Ureter (tissue), 1 donor: ENCODE results near the gene PCLO. TPM values are rescaled to one million over a fixed set of nuclear protein-coding genes. Genes with fewer than 3 reads are reported as not detected.
A peak's percentile ranks its signal among the peaks of the same experiment; 100 is the strongest.

Source experiments
- DNase-seq: peaks from one replicate; pipeline ENCODE4 v3.0.0-alpha.2; 2020; ENCODE audit warnings: low spot score
- total RNA-seq: library from RNA; stranded (reverse); gene quantifications from one replicate; pipeline ENCODE4 v1.2.4, GENCODE V29; 2023
- donor health status: DM: yes; HTN: yes; CAD: no.

The PCLO gene, protein sequence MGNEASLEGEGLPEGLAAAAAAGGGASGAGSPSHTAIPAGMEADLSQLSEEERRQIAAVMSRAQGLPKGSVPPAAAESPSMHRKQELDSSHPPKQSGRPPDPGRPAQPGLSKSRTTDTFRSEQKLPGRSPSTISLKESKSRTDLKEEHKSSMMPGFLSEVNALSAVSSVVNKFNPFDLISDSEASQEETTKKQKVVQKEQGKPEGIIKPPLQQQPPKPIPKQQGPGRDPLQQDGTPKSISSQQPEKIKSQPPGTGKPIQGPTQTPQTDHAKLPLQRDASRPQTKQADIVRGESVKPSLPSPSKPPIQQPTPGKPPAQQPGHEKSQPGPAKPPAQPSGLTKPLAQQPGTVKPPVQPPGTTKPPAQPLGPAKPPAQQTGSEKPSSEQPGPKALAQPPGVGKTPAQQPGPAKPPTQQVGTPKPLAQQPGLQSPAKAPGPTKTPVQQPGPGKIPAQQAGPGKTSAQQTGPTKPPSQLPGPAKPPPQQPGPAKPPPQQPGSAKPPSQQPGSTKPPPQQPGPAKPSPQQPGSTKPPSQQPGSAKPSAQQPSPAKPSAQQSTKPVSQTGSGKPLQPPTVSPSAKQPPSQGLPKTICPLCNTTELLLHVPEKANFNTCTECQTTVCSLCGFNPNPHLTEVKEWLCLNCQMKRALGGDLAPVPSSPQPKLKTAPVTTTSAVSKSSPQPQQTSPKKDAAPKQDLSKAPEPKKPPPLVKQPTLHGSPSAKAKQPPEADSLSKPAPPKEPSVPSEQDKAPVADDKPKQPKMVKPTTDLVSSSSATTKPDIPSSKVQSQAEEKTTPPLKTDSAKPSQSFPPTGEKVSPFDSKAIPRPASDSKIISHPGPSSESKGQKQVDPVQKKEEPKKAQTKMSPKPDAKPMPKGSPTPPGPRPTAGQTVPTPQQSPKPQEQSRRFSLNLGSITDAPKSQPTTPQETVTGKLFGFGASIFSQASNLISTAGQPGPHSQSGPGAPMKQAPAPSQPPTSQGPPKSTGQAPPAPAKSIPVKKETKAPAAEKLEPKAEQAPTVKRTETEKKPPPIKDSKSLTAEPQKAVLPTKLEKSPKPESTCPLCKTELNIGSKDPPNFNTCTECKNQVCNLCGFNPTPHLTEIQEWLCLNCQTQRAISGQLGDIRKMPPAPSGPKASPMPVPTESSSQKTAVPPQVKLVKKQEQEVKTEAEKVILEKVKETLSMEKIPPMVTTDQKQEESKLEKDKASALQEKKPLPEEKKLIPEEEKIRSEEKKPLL (N-terminal part only)
- 17.7 TPM for total RNA-seq

DNA sequence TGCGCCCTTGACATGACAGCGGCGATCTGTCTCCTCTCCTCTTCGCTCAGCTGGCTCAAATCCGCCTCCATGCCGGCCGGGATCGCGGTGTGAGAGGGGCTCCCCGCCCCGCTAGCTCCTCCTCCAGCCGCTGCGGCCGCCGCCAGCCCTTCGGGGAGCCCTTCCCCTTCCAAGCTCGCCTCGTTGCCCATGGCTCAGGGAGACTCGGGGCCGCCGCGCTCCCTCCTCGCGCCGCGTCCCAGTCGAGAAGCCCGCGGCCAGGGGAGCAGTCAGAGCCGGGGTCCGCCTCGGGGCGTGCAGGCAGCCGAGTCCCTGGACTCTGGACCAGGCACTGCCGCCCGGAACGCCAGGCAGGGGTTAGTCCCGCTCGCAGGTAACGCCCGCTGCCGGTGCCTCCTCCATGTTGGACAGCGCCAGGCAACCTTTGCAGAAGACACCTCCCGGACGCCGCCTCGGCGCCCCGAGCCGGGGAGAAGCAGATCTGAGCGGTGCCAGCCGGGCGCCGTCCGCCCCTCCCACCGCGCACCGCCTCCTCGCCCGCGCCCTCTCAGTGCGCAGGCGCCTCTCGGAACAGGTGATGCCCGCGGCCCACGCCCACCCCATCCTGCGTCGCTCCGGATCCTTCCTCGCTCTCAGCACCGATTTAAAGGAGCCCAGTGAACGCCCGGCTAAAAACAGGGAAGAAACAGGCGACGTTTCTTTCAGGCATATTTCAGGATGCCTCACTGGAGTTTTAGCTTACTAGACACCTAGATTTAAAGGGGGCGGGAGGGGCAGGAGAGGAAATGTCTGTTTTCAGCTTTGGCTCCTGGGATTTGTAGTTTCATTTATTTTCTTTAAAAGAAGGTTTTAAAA lies at the start of gene PCLO:
TSS of gene PCLO (minus strand) at position 483 of the 855 bp plus-strand sequence. CDS start at position 191, 292 bp downstream.
- DNase-seq = peak; percentile 88

DNA sequence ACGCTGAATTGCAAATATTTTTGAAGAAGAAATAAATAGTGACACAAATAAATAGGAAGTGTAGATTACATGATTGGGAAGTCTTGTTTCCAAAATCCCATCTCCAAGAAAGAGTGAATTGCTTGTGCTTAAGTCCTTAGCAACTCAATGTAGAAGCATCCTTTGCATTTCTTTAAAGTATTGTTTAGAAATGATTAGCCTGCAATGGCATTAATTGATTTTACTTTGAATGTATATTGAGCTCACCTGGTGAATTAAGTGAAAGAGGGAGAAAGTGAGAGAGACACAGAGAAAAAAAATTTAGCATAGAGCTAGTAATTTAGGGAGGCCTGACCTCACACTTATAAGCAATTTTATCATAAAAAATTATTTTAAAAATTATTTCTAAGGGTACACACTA lies 49.0 kb upstream of the PCLO start:
- DNase-seq = no peak

DNA sequence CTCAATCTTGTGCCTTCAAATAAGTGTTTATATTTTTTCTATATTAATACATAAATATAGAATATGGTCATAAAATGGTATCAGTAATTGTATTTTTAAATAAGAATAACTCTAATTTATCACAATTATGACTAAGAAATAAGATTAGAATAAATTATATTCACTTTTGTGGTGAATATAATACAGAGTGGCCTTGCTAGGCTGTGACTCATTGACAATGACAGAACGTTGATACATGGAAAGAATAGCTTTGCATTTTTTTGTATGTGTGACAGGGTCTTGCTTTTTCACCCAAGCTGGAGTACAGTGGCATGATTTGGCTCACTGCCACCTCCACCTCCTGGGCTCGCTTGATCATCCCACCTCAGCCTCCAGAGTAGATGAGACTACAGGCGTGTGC lies 47.8 kb upstream of the PCLO start:
- DNase-seq = no peak

DNA sequence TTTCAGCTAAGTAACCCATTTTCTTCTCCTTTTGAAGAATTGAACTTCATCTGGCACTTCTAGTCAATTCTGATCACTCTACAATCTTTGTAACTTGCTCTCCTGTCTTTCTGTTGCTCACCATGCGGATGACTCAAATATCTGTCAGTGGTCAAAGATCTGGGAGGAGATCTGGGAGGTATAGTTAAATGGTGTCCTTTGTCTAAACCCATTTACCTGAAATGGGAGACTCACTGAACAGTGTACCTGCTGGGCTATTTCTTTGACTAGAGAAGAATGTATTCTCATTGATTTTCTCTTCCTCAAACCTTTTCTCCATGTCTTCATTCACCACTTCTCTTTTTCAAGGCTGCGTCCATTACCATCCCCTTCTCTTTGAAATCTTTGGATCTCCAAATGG lies 42.0 kb upstream of the PCLO start:
- DNase-seq = no peak

DNA sequence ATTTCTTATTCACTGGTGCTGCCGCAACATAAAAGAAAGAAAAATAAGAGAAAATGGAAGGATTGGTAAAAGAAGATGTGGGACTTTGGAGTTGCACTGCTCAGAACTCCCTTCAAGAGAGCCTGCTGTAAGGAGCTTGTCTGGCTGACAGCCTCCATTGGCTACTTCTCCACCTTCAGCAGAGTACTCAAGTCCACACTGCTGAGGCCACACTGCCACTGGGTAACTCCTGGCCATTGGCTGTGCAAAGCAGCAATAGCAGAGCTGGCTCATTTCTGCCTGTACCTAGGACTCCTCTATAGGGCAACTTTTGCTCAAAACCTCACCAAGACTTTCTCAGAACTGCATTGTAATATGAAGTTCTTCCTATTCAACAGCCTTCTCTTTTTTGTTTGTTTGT lies 38.7 kb upstream of the PCLO start:
- DNase-seq = no peak

DNA sequence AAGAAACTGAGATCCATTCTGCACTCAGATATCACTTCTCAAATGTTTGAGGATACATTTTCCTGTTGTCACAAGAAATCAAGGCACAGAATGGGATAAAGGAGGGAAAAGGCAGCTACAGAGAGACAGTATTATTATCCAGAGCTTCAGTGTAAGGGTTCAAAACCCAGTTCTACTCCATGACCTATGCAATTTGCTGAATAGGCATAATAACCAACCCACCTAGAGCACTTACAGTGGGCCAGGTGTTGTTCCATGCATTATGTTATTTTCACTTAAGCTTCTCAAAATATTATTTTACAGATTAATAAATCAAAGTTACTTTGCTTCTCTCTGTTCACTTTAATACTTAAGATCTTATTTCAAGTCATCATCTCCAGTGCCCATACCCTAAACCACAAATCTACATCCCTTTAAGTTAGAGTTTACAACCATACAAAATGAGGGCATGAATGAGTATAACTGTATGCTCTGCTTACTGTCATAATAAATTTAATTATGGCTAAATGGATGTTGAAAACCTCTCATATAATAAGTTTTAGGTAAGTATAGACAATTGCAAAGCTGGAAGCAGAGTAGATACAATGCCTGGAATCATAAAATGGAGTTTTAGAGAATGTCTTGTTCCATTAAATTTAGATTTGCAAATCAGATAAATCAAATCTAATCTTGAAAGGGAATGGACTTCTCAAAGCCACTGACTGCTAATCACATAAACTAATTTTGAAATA lies 28.1 kb upstream of the PCLO start:
- DNase-seq = no peak

DNA sequence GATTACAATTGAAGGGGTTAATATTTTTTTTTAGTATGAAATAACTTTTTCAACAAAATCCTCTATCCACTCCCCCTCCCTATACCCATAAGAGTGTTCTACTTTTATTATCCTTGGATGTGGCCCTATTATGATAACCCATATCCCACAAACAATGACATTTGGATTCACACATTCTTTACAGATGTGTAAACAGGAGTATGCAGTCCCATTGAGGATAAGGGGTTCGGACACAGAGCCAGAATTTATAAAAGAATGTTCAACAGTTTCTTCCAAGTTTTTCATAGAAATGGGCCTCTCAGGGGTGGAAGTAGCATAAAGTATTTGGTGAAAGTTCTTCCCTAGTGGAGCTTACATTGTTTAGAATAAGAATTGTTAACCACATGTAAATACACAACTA lies 16.1 kb upstream of the PCLO start:
- DNase-seq = no peak

DNA sequence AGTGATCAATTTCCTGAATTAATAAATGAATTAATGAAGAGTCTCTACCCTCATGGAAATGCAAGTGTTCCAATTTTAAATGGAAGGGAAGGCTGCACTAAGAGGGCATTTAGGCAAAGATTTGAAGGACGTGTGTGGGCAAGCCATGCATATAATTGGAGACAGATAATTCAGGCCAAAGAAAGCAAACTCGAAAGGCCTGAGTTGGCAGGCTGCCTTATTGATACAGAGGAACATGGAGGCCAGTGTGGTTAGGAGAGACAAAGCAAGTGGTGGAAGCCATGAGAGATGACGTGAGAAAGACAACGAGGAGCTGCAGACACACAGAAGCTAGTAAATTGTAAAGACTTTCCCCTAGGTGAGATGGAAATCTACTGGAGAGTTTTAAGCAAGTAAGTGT lies 15.4 kb upstream of the PCLO start:
- no peak for DNase-seq

DNA sequence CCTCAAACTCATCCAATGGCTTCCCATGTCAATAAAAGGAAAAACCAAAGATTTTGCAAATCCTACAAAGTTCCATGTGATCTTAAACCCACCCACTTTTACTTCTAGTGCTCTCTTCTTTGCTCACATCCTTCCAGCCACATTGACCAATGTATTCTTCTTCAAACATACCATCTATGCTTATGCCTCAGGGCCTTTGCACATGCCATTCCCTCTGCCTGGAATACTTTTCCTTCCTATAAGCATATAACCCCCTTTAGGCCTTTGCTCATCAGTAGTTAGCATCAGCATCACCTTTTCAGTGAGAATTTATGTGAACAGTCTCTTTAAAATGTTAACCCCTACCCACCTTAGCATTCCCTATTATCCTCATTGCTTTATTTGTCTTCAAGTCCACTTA lies 11.0 kb upstream of the PCLO start:
- DNase-seq = no peak

DNA sequence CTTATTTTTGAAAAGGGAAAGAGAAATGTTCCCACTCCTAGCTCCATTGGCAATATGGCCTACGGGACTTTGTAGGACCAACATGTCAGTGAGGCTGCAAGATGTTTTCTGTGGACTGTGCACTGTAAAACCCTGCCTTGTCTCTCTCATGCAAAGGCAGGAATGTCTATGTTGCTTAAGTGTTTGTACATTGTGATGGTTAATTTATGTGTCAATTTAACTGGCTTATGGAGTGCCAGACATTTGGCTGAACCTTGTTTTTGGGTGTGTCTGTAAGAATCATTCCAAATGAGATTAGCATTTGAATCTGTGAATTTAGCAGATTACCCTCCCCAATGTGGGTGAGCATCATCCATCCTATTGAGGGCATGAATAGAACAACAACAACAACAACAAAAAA lies 4.1 kb upstream of the PCLO start:
- no peak for DNase-seq

DNA sequence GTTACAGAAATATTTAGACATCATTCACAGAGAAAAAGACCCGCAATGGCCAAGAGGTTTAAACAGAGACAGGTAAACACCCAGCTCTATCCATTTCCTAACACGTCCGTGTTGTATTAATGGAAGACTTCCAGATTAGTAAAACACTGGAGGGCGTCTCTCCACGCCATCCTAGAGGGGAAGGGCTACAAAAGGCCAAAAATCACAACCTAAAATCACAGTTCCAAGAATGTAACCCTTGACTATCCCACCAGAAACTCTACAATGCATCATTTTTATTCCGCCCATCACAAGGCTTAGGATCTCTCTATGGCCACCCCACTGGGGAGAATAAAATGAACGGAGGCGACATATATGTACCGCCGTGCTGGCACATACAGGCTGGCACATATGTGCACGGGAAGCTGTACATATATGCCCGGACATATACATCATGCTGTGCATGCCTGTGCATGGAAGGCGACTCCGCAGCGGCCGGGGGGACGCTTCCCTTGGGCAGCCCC lies 734 bp downstream of the PCLO start:
- no peak for DNase-seq

DNA sequence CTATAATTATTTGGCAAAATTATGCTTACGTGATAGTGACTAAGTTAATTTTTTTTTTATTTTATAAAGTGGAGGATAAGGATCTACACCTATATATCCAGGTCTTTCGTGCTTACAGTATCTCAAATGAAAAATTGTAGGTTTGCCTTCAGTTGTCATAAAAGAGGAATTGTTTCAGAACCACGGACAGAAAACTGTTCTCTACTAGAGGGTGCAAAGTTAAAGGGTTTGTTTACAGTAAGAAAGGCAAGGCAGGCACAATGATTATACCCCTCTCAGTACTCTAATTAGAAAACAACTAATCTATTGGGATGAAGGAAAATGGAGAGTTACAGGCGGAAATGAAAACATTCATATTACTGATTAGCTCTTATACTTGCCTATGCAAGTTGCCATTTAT lies 1.5 kb downstream of the PCLO start:
- DNase-seq = no peak

DNA sequence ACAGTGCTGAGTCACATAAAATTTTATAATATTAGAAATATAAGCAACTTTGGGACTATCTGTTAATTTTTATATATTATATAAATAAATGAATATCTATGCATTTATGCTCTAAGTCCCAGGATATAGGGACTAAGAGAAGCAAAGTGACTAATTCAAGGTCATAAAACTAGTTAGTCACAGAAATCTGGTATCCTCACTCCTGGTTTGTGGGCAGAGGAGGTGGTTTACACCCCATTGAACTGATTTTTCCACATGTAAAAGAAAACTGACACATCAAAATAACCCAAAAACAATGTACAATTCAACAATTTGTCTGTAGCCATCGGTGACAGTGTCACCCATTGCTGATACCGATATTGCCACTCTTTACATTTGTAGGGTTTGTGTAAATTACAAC lies 3.0 kb downstream of the PCLO start:
- DNase-seq = no peak

DNA sequence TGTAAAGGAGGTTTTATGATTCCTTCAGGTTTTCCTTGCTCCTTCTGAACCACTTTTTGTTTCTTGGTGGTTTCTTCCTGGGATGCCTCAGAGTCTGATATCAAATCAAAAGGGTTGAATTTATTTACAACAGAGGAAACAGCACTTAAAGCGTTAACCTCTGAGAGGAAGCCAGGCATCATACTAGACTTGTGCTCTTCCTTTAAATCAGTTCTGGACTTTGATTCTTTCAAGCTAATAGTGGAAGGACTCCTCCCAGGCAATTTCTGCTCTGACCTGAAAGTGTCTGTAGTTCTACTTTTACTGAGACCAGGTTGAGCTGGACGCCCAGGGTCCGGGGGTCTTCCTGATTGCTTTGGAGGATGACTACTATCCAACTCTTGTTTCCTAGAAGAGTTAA lies 6.7 kb downstream of the PCLO start:
- DNase-seq = no peak

DNA sequence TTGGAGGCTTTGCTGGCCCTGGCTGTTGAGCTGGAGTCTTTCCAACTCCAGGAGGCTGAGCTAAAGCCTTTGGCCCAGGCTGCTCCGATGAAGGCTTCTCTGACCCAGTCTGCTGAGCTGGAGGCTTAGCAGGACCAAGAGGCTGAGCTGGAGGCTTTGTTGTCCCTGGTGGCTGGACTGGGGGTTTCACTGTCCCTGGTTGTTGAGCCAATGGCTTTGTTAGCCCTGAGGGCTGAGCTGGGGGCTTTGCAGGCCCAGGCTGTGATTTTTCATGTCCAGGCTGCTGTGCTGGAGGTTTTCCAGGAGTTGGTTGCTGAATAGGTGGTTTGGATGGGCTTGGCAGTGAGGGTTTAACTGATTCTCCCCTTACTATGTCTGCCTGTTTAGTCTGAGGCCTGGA lies 7.3 kb downstream of the PCLO start:
- DNase-seq = no peak

DNA sequence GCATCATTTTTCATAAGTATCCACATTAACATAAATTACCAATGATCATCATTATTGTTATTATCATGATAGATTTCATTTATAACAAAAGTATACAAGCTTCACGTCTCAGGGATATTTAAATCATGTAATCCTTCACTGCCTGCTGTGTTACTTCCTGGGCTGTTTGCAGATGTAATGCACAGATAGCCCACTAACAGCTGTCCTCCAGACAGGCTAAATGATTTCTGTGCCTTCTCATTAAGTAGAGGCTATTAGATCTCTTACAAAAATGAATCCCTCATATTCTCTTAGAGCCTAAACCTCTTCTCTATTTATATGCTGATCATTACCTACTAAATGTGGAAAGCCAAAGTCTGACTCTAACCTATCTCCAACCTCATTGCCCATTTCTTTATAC lies 9.3 kb downstream of the PCLO start:
- no peak for DNase-seq

DNA sequence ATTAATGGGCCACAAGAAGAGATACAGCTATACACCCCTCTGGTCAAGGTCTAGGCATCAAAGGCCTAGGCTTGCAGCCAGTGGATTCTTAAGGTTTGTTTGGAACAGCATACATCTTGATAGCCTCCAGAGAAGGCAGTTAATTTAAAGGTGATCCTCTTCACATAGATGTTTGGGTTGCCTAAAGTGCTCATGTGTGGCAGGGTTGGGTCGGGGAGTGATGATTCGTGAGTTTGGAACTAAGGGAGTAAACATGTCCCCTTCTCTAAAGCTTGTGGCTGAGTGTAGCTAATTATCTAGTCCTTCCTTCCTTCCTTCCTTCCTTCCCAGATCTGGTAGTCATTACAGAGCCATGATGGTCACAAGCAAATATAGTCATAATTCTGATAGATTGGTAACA lies 12.4 kb downstream of the PCLO start:
- DNase-seq = no peak

DNA sequence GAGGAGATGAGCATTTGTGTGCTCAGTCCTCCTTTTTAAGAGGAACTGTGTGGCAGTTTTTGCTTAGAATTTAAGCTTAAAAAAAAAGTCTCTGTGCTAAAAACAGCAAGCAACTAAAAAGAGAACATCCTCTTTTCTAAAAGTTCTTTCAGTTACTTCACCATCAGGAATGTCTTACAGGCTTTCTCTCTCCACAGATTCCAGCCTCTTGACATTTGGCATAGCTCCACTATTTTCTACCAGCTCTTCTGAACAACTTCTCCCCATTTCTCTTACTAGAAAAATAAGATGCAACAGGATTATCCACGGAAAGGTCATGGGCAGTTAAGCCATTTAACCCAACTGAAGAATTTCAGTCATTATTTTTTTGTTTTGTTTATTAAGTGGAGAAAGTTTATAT lies 13.2 kb downstream of the PCLO start:
- DNase-seq = no peak

DNA sequence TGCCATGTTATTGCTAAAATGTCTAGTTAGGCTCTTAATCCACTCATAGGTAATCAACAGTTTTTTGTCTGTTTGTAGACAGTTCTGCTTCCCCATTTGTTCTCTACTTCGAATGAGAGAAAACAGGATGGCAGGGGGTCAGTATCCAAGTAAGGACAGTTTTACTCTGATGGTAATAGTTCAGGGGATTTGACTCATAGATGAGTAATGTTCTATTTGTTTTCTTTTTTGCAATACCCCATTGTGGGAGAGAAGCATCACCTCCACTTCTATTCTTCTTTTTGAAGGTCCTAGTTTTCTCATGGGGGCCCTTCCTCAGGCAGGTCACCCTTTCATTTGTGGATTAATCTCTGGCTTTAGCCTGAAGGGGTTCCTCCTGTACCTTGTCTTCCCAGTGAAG lies 13.9 kb downstream of the PCLO start:
- DNase-seq = no peak

DNA sequence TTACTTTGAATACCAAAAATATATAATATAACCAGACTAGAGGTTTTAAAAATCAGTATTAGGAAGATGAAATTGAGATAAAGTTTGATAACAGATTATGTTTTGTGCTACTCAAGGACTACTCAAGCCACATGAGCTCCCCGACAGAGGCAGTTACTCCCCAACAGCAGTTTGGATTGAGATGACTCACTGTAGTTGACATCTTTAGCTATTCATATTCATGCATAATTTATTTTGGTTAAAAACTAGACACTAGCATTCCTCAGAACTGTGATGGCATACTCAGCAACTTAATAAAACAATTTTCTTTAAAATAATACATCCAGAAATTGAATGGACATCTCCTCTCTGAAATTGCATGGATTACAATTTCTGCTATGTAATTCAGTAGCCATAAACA lies 19.6 kb downstream of the PCLO start:
- no peak for DNase-seq

DNA sequence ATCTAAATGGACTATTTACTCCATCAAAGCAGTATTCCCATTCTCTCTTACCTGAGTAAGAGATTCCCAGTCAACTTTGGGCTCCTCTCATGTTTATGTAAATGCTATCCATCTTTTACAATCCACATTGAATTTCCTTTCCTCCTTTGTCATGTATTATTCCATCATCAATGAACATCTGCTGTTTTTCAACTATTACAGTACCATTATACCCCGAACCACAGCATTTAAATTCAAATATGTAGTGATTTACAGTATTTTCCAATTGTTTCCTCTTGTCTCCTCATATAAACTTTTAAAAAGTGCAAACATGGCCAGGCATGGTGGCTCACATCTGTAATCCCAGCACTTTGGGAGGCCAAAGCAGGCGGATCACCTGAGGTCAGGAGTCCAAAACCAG lies 20.3 kb downstream of the PCLO start:
- DNase-seq = no peak
